GM12892 (cell line): ENCODE data around the gene PGK1.

Experiments used
- POLR2A ChIP-seq: IDR thresholded peaks from 2 replicates; pipeline ENCODE4 v1.6.1; 2011; ENCODE audit warnings: low read depth, low read length, control low read depth
- POLR2AphosphoS5 ChIP-seq: IDR thresholded peaks from 2 replicates; pipeline ENCODE4 v1.6.1; 2011; ENCODE audit warnings: low read depth, low read length, control low read depth
- TAF1 ChIP-seq: IDR thresholded peaks from 2 replicates; pipeline ENCODE4 v1.6.1; 2011; ENCODE audit warnings: low read depth, mild to moderate bottlenecking, control low read depth, low read length, borderline replicate concordance

GRCh38 chrX:78116365-78116764, 12.3 kb downstream of the PGK1 start:
- TF ChIP-seq POLR2AphosphoS5 (no peak), POLR2A (no peak), TAF1 (no peak)
